Measurements from ENCODE around the gene PEAK1. TPM values are rescaled to one million over a fixed set of nuclear protein-coding genes. Genes with fewer than 3 reads are reported as not detected.

Gene PEAK1
- total RNA-seq, 4 donors from 2014 or later: 37.8 to 75.3 (median 55.0) TPM

- ATAC-seq (ENCODE audit: low FRiP score): no peak
- TF ChIP-seq CTCF (IDR thresholded peaks at IDR 0.05): no peak
Observed at GRCh38 chr15:77416954-77417353, 3.0 kb downstream of the PEAK1 start.

GRCh38 chr15:77416148-77416455 lies 3.8 kb downstream of the PEAK1 start:
- DNase-seq (ENCODE audit: low spot score): no peak

More at GRCh38 chr15:77416954-77417353, 3.0 kb downstream of the PEAK1 start:
- DNase-seq (ENCODE audit: low spot score): no peak

GRCh38 chr15:77415450-77416147 lies 4.3 kb downstream of the PEAK1 start:
- ATAC-seq (ENCODE audit: low FRiP score) (no peak), DNase-seq (ENCODE audit: low spot score) (no peak)
- no peak for TF ChIP-seq CTCF (IDR thresholded peaks at IDR 0.05)

More at GRCh38 chr15:77416148-77416455, 3.8 kb downstream of the PEAK1 start:
- ATAC-seq (ENCODE audit: low FRiP score): peak; percentile 12
- TF ChIP-seq CTCF (IDR thresholded peaks at IDR 0.05): no peak

GRCh38 chr15:77414789-77415442 lies 5.0 kb downstream of the PEAK1 start:
- no peak for DNase-seq (ENCODE audit: low spot score)
- no peak for ATAC-seq (ENCODE audit: low FRiP score)
- TF ChIP-seq CTCF (IDR thresholded peaks at IDR 0.05): no peak

- ATAC-seq (ENCODE audit: low FRiP score) (no peak), DNase-seq (ENCODE audit: low spot score) (no peak)
- no peak for TF ChIP-seq CTCF (IDR thresholded peaks at IDR 0.05)
Observed at GRCh38 chr15:77413699-77414349, 6.1 kb downstream of the PEAK1 start.

- ATAC-seq (ENCODE audit: low FRiP score) (no peak), DNase-seq (ENCODE audit: low spot score) (no peak)
- TF ChIP-seq CTCF (IDR thresholded peaks at IDR 0.05): no peak
Observed at GRCh38 chr15:77412972-77413698, 6.8 kb downstream of the PEAK1 start.

All from omental fat pad (tissue), 4 donors.